ENCODE results near the gene IL36A. TPM values are rescaled to one million over a fixed set of nuclear protein-coding genes. Genes with fewer than 3 reads are reported as not detected.

IL36A gene
- polyA plus RNA-seq, 1 donor (not counting 4 experiments of a cell fraction or from before 2014, with no cell fraction given) = not detected

GRCh38 chr2:113027691-113028090 is 22.4 kb downstream of the IL36A start:
- no peak overlapping the region for H2AFZ ChIP-seq (ENCODE audit: control insufficient read depth, low read length)
- H3K4me3 ChIP-seq (ENCODE audit: control insufficient read depth in 2 of 3, extremely low read depth in 1 of 3, insufficient read depth in 2 of 3, low read depth in 1 of 3, low read length in 3 of 3) = no peak overlapping the region
- dilution Hi-C loops (cut with MboI; ENCODE audit: extremely low pct_ligation_motif_present, low sequenced_read_pairs) = no loop called here
- no peaks in the 10 kb centered on the region for H3K9me1 ChIP-seq (ENCODE audit: control insufficient read depth, extremely low read depth, insufficient read depth, low read length)
- H3K27me3 ChIP-seq (ENCODE audit: control insufficient read depth, extremely low read depth, insufficient read depth, low read length) = peaks cover 21% of the 10 kb centered on the region
- H3K36me3 ChIP-seq (ENCODE audit: control insufficient read depth in 2 of 2, extremely low read depth in 1 of 2, insufficient read depth in 2 of 2, low read length in 2 of 2) = no peaks in the 10 kb centered on the region
- H3K9me3 ChIP-seq (ENCODE audit: control insufficient read depth, low read depth, low read length) = no peaks in the 10 kb centered on the region
- no peak overlapping the region for H3K4me2 ChIP-seq (ENCODE audit: control insufficient read depth, extremely low read depth, insufficient read depth, low read depth, low read length)
- no peaks in the 10 kb centered on the region for H4K20me1 ChIP-seq (ENCODE audit: control insufficient read depth, extremely low read depth, insufficient read depth, low read length)
- no peak for DNase-seq (ENCODE audit: low read depth, low spot score)
- H3K79me2 ChIP-seq (ENCODE audit: control insufficient read depth, insufficient read depth, low read length) = no peaks in the 10 kb centered on the region
- no peak for FAIRE-seq
- H3K4me1 ChIP-seq (ENCODE audit: control insufficient read depth, extremely low read depth, insufficient read depth, low read length) = no peaks in the 10 kb centered on the region
- TF ChIP-seq CTCF (optimal IDR thresholded peaks at IDR 0.05 in 1 of 3, IDR thresholded peaks at IDR 0.05 in 1 of 3, conservative IDR thresholded peaks at IDR 0.05 in 1 of 3; ENCODE audit: extremely low read depth in 1 of 3, insufficient read depth in 2 of 3, low read length in 3 of 3) = no peak
- TF ChIP-seq EZH2 (IDR thresholded peaks at IDR 0.05; ENCODE audit: low read length) = no peak
- no peak overlapping the region for H3K9ac ChIP-seq (ENCODE audit: control insufficient read depth, extremely low read depth, insufficient read depth, low read length)
- no peak overlapping the region for H3K27ac ChIP-seq (ENCODE audit: control insufficient read depth, insufficient read depth, low read length)

- Histone ChIP-seq H3K9me1 (ENCODE audit: control insufficient read depth, extremely low read depth, insufficient read depth, low read length) (no peaks in the 10 kb centered on the region), H2AFZ (ENCODE audit: control insufficient read depth, low read length) (no peak overlapping the region), H3K36me3 (ENCODE audit: control insufficient read depth in 2 of 2, extremely low read depth in 1 of 2, insufficient read depth in 2 of 2, low read length in 2 of 2) (no peaks in the 10 kb centered on the region), H3K9me3 (ENCODE audit: control insufficient read depth, low read depth, low read length) (no peaks in the 10 kb centered on the region), H3K4me1 (ENCODE audit: control insufficient read depth, extremely low read depth, insufficient read depth, low read length) (no peaks in the 10 kb centered on the region), H3K27ac (ENCODE audit: control insufficient read depth, insufficient read depth, low read length) (no peak overlapping the region), H4K20me1 (ENCODE audit: control insufficient read depth, extremely low read depth, insufficient read depth, low read length) (no peaks in the 10 kb centered on the region), H3K79me2 (ENCODE audit: control insufficient read depth, insufficient read depth, low read length) (no peaks in the 10 kb centered on the region), H3K4me2 (ENCODE audit: control insufficient read depth, extremely low read depth, insufficient read depth, low read depth, low read length) (no peak overlapping the region), H3K9ac (ENCODE audit: control insufficient read depth, extremely low read depth, insufficient read depth, low read length) (no peak overlapping the region), H3K27me3 (ENCODE audit: control insufficient read depth, extremely low read depth, insufficient read depth, low read length) (peaks cover 21% of the 10 kb centered on the region), H3K4me3 (ENCODE audit: control insufficient read depth in 2 of 3, extremely low read depth in 1 of 3, insufficient read depth in 2 of 3, low read depth in 1 of 3, low read length in 3 of 3) (no peak overlapping the region)
- dilution Hi-C loops (cut with MboI; ENCODE audit: extremely low pct_ligation_motif_present, low sequenced_read_pairs) = no loop called here
- TF ChIP-seq CTCF (optimal IDR thresholded peaks at IDR 0.05 in 1 of 3, IDR thresholded peaks at IDR 0.05 in 1 of 3, conservative IDR thresholded peaks at IDR 0.05 in 1 of 3; ENCODE audit: extremely low read depth in 1 of 3, insufficient read depth in 2 of 3, low read length in 3 of 3) (no peak), EZH2 (IDR thresholded peaks at IDR 0.05; ENCODE audit: low read length) (no peak)
- DNase-seq (ENCODE audit: low read depth, low spot score) (no peak), FAIRE-seq (no peak)
Observed at GRCh38 chr2:113028112-113028511, 22.9 kb downstream of the IL36A start.
